MM.1S (cell line): Measurements from ENCODE around the gene ARHGAP45.

Experiments used
- DNase-seq: peaks from one replicate; pipeline ENCODE4 v3.0.0-alpha.2; 2015
- H2AFZ ChIP-seq: fragments of 300-600 bp; sonication (generic); 2 replicates; pipeline ENCODE4 v1.6.0; 2016; ENCODE audit warnings: antibody characterized with exemption, low read length
- H3F3A ChIP-seq: fragments of 300-600 bp; sonication (generic); 2 replicates; pipeline ENCODE4 v1.6.1; 2016; ENCODE audit warnings: mild to moderate bottlenecking, antibody characterized with exemption, low read length, moderate library complexity, mixed read lengths; ENCODE audit not compliant: insufficient read depth
- H3K27ac ChIP-seq: fragments of 300-600 bp; sonication (generic); 2 replicates; pipeline ENCODE4 v1.5.1; 2016; ENCODE audit warnings: mild to moderate bottlenecking, low read length
- H3K27me3 ChIP-seq: fragments of 300-600 bp; sonication (generic); replicated peaks from 2 replicates; pipeline ENCODE4 v1.6.0; 2016; ENCODE audit warnings: low read length; ENCODE audit not compliant: insufficient read depth
- H3K36me3 ChIP-seq: fragments of 300-600 bp; sonication (generic); replicated peaks from 2 replicates; pipeline ENCODE4 v1.6.1; 2016; ENCODE audit warnings: mild to moderate bottlenecking, low read length, mixed read lengths; ENCODE audit not compliant: insufficient read depth
- H3K4me1 ChIP-seq: fragments of 300-600 bp; sonication (generic); 2 replicates; pipeline ENCODE4 v1.6.1; 2016; ENCODE audit warnings: low read length, mixed read lengths
- H3K4me2 ChIP-seq: fragments of 300-600 bp; sonication (generic); 2 replicates; pipeline ENCODE4 v1.6.0; 2016; ENCODE audit warnings: low read depth, low read length
- H3K4me3 ChIP-seq: fragments of 300-600 bp; sonication (generic); 2 replicates; pipeline ENCODE4 v1.5.1; 2016; ENCODE audit warnings: low read length, mixed read lengths
- H3K79me2 ChIP-seq: fragments of 300-600 bp; sonication (generic); 2 replicates; pipeline ENCODE4 v1.6.1; 2016; ENCODE audit warnings: mixed run types, low read length, mixed read lengths
- H3K9ac ChIP-seq: fragments of 300-600 bp; sonication (generic); 2 replicates; pipeline ENCODE4 v1.6.1; 2016; ENCODE audit warnings: low read length, mixed read lengths
- H3K9me2 ChIP-seq: fragments of 300-600 bp; sonication (generic); replicated peaks from 2 replicates; pipeline ENCODE4 v1.6.1; 2016; ENCODE audit warnings: mild to moderate bottlenecking, low read length, mixed read lengths; ENCODE audit not compliant: insufficient read depth
- H3K9me3 ChIP-seq: fragments of 300-600 bp; sonication (generic); replicated peaks from 2 replicates; pipeline ENCODE4 v1.6.1; 2016; ENCODE audit warnings: mild to moderate bottlenecking, low read length, mixed read lengths; ENCODE audit not compliant: insufficient read depth
- H4K20me1 ChIP-seq: fragments of 300-600 bp; sonication (generic); 2 replicates; pipeline ENCODE4 v1.6.1; 2016; ENCODE audit warnings: mild to moderate bottlenecking, low read length, moderate library complexity, mixed read lengths; ENCODE audit not compliant: insufficient read depth
- EZH2 ChIP-seq: fragments of 300-600 bp; sonication (generic); optimal IDR thresholded peaks from 2 replicates; pipeline ENCODE3; 2017; ENCODE audit warnings: low read depth, mild to moderate bottlenecking, antibody characterized with exemption, low read length, mixed read lengths
- EZH2phosphoT487 ChIP-seq: fragments of 300-600 bp; sonication (generic); IDR thresholded peaks from 2 replicates; pipeline ENCODE4 v1.6.1; 2018; ENCODE audit warnings: antibody characterized with exemption, low read length
- TF ChIP-seq, protein P1 (sequence below): fragments of 300-600 bp; sonication (generic); IDR thresholded peaks from 2 replicates; pipeline ENCODE4 v1.5.1; 2016; ENCODE audit warnings: antibody characterized with exemption, low read length, mixed read lengths

ARHGAP45 gene

DNA sequence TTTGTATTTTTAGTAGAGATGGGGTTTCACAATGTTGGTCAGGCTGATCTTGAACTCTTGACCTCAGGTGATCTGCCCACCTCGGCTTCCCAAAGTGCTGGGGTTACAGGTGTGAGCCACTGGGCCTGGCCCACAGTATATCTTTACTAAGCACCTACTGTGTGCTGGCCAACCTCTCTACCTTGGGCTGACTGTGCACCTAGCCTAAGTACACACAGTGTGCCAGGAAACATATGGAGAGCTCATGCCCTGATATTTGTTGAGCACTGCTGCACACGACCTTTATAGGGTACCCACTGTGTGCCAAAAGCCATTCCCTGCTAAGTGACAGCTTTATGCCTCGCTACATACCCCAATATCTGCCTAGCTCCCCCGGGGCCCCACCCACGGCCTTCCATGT is 6.3 kb upstream of the ARHGAP45 start:
- H3K4me1 ChIP-seq = peaks cover 11% of the 10 kb centered on the region; the same call in 1 of the 2 replicates
- no peak overlapping the region for H3K9ac ChIP-seq
- H3K79me2 ChIP-seq = no peaks in the 10 kb centered on the region
- no peak overlapping the region for H2AFZ ChIP-seq
- H3K27me3 ChIP-seq = no peaks in the 10 kb centered on the region
- no peaks in the 10 kb centered on the region for H3K36me3 ChIP-seq
- no peak overlapping the region for H3K4me3 ChIP-seq
- DNase-seq = no peak
- H3K27ac ChIP-seq = no peak overlapping the region
- peaks cover 19% of the 10 kb centered on the region for H3F3A ChIP-seq
- no peaks in the 10 kb centered on the region for H3K9me3 ChIP-seq
- no peaks in the 10 kb centered on the region for H4K20me1 ChIP-seq
- no peaks in the 10 kb centered on the region for H3K9me2 ChIP-seq
- no peak overlapping the region for H3K4me2 ChIP-seq
- TF ChIP-seq EZH2 = no peak
- TF ChIP-seq, protein P1, sequence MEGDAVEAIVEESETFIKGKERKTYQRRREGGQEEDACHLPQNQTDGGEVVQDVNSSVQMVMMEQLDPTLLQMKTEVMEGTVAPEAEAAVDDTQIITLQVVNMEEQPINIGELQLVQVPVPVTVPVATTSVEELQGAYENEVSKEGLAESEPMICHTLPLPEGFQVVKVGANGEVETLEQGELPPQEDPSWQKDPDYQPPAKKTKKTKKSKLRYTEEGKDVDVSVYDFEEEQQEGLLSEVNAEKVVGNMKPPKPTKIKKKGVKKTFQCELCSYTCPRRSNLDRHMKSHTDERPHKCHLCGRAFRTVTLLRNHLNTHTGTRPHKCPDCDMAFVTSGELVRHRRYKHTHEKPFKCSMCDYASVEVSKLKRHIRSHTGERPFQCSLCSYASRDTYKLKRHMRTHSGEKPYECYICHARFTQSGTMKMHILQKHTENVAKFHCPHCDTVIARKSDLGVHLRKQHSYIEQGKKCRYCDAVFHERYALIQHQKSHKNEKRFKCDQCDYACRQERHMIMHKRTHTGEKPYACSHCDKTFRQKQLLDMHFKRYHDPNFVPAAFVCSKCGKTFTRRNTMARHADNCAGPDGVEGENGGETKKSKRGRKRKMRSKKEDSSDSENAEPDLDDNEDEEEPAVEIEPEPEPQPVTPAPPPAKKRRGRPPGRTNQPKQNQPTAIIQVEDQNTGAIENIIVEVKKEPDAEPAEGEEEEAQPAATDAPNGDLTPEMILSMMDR = no peak
- TF ChIP-seq EZH2phosphoT487 = no peak

DNA sequence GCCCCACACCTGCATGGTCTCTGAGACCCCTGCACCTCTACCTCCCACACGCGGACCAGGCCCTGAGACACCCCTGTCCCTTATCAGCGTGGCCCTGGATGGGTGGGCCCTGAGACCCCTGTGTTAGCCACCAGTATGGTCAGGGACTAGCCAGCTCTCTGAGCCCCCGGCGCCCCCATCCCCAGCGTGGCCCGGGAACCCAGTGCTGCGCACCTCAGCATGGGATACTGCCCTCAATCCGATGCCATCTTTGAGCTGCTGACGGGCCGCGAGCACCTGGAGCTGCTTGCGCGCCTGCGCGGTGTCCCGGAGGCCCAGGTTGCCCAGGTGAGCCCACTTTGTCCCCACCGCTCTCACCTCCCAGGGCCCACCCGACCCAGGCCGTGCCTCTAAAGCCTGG is 5.0 kb upstream of the ARHGAP45 start:
- Histone ChIP-seq H3K27ac (no peak overlapping the region), H3K36me3 (no peaks in the 10 kb centered on the region), H3F3A (peaks cover 31% of the 10 kb centered on the region), H3K27me3 (no peaks in the 10 kb centered on the region), H4K20me1 (no peaks in the 10 kb centered on the region), H3K9me3 (no peaks in the 10 kb centered on the region), H3K9me2 (no peaks in the 10 kb centered on the region), H2AFZ (no peak overlapping the region), H3K4me1 (peaks cover 17% of the 10 kb centered on the region; the same call in 1 of the 2 replicates), H3K4me3 (no peak overlapping the region), H3K79me2 (peaks cover 4% of the 10 kb centered on the region), H3K4me2 (no peak overlapping the region), H3K9ac (no peak overlapping the region)
- TF ChIP-seq EZH2phosphoT487 (no peak), EZH2 (no peak)
- TF ChIP-seq, protein P1 = no peak
- no peak for DNase-seq

DNA sequence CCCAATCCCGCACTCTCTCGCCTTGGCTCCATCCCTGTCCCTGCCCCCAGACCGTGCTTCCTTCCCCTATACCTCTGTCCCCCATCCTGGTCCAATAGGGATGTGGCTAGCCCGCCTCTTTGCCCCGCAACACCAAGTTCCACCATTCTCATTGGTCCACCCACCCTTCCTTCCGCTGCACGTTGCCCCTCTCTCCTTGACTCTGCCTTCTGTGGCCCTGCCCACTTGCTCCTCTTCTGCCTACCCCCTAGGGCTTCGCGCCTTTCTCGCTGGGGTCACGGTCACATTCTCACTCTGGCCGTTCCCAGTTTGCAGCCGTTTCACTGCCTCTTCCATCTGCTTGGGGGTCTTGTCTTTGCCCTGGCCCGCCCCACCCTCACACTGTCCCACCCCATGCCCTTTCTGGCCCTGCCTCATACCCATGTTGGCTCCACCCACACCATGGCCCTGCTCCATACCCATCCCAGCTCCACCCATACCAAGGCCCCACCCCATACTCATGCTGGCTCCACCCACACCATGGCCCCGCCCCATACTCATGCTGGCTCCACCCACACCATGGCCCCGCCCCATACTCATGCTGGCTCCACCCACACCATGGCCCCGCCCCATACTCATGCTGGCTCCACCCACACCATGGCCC is 4.5 kb upstream of the ARHGAP45 start:
- H4K20me1 ChIP-seq = no peaks in the 10 kb centered on the region
- H3K4me3 ChIP-seq = no peak overlapping the region
- H3K4me1 ChIP-seq = peaks cover 17% of the 10 kb centered on the region; the same call in 1 of the 2 replicates
- H3K9me2 ChIP-seq = no peaks in the 10 kb centered on the region
- no peak overlapping the region for H3K4me2 ChIP-seq
- no peak for DNase-seq
- H3K27me3 ChIP-seq = no peaks in the 10 kb centered on the region
- TF ChIP-seq, protein P1 = no peak
- no peak for TF ChIP-seq EZH2phosphoT487
- TF ChIP-seq EZH2 = no peak
- peaks cover 35% of the 10 kb centered on the region for H3F3A ChIP-seq
- H2AFZ ChIP-seq = no peak overlapping the region
- no peaks in the 10 kb centered on the region for H3K9me3 ChIP-seq
- peaks cover 10% of the 10 kb centered on the region for H3K79me2 ChIP-seq
- H3K27ac ChIP-seq = no peak overlapping the region
- H3K36me3 ChIP-seq = no peaks in the 10 kb centered on the region
- H3K9ac ChIP-seq = no peak overlapping the region
